DMS153 treated with DMSO at 0.1 percent for 48 hours (cell line): ENCODE data around the gene PTPRC.

Source experiments
- DNase-seq: peaks from one replicate; lab custom pipeline; 2025; ENCODE audit not compliant: unreplicated experiment; lab: John Stamatoyannopoulos, UW

The PTPRC gene

GRCh38 chr1:198700016-198700392 lies 61.2 kb downstream of the PTPRC start:
- no peak for DNase-seq

DNA sequence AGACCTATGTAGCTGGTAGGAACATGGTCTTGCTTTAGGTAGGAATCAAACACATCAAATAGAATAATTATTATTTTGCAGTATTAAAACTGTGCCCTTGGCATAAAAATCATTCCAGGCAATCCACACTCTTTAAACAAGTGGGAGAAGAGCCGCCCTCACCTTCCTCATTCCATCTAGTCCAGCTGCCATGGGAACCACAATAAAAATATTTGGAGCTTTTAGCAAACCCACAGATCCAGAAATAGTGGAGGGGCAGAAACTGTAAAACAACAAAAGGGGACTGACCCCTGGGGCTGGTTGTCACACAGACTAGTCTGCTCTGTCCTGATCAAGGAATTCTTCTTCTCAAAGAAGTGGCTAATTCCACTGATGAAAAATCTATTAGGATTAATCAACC lies 61.6 kb downstream of the PTPRC start:
- DNase-seq, result no peak

GRCh38 chr1:198701250-198701649 lies 62.4 kb downstream of the PTPRC start:
- DNase-seq, result no peak

- no peak for DNase-seq
Measured at GRCh38 chr1:198701766-198702539, 63.1 kb downstream of the PTPRC start.

DNA sequence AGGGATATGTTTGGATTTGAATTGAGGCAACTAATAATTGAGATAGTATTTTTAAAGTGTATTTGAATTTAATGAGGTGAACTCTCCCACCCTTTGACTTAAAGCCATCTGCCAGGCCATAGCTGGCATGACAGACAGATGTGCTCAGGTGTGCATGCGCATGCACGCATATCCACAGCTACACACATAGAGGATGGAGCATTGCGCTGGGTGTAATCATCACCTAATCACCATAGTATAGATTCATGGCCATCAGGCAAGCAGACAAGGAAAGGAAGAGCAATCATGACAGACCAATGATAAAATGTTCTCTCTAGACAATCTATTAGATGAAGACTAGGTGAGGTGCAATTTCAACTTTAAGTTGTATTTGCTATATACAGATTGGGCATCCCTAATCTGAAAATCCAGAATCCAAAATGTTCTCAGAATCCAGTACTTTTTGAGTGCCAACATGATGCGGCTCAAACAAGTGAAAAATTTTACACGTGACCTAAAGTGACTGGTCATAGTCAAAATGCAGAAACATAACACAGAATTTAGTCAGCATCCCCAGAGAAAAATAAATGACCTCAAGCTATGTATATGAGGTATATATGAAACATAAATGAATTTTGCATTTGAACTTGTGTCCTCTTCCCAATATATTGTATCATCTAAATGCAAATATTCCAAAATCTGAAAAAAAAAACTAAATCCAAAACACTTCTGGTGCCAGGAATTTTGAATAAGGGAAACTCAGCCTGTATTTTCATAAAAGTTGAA lies 70.1 kb downstream of the PTPRC start:
- no peak for DNase-seq

DNA sequence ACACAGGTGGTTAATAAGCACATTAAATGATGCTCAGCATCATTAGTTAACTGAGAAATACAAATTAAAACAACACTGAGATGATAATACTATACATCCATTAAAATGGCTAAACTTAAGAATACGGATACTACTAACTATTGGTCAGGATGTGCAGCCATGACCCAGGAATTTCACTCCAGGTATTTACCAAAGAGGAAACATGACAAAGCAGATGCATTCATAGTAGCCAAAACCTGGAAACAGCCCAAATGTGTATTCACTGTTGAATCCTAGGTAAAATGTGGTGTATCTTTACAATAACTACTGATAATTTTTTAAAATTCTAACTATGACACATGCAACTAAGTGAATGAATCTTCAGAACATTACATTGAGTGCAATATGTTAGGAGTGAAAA lies 73.0 kb downstream of the PTPRC start:
- no peak for DNase-seq

GRCh38 chr1:198713081-198713480 lies 74.2 kb downstream of the PTPRC start:
- no peak for DNase-seq

GRCh38 chr1:198714271-198714670 lies 75.4 kb downstream of the PTPRC start:
- no peak for DNase-seq

GRCh38 chr1:198716051-198716450 lies 77.2 kb downstream of the PTPRC start:
- no peak for DNase-seq

DNA sequence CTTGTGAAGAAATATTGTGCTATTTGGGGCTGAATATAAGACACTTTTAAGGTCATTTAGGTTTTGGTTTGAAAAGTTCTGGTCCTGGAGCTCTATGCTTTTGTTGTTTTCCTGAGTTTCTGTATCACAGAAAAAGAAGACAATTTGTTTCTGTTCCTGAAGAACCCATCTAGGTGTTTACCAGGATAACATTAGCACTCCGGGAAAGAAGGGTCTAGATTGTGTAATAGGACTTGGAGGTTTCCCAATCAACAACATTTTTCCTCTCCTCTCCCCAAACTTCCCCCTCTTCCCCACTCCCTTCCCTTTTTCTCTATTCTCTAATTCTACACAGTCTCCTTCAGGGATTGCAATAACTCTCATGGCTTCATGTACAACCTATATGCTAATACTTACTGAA lies 78.7 kb downstream of the PTPRC start:
- DNase-seq, result no peak

DNA sequence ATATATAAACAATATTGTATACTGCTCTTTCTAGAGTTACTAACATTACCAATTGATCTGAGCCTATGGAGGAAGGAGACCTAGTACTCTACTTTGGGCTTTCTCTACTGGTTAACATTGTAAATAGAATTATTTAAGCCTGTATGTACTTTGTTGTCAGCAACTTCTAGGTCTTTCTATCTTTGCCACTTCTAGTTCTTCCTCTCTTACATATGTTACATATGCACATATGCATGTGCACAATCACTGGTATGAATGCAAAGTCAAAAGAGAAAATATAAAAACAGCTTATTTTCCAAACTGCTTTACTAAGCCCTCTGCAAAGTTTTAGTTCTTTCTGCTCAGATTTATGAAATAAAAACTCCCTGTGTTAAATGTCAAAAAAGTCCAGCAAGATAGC lies 84.3 kb downstream of the PTPRC start:
- no peak for DNase-seq

DNA sequence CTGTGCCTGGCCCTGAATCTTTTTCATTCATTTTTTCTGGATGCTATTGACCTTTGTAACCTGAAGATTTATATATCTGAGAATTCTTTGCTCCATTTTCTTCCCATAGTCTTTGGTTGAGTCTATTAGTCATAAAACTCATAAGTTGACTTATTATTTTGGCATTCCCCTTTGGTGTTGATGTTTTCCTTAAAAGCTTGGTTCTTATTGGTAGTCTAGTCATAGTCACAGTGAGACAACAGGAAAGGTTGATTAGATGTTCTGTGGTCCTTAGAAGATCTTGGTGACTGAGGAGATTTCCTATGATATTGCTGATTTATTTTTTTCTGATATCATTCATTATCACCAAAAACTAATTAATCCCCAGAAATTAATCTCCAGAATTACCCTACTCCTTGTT lies 86.2 kb downstream of the PTPRC start:
- DNase-seq, result no peak

DNA sequence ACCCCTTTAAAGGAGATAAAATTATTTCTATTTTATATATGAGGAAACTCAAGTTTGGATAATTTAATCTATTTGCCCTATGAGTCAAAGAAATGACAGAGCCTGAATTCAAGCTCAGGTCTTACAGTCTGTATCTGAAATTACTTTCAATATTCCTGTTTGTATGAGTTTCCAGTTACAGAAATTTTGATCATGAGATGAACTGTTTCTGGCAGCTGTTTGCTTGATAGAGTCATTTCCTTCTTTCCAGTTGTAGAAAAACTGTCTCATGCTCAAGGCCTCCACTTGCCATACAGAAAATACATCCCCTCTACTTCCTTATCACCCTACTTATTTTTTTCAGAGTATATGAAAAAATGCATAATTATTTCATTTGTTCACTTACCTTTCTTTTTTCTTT lies 87.6 kb downstream of the PTPRC start:
- DNase-seq, result no peak

GRCh38 chr1:198729195-198729863 lies 90.5 kb downstream of the PTPRC start:
- no peak for DNase-seq

- no peak for DNase-seq
Measured at GRCh38 chr1:198730952-198731351, 92.1 kb downstream of the PTPRC start.

DNA sequence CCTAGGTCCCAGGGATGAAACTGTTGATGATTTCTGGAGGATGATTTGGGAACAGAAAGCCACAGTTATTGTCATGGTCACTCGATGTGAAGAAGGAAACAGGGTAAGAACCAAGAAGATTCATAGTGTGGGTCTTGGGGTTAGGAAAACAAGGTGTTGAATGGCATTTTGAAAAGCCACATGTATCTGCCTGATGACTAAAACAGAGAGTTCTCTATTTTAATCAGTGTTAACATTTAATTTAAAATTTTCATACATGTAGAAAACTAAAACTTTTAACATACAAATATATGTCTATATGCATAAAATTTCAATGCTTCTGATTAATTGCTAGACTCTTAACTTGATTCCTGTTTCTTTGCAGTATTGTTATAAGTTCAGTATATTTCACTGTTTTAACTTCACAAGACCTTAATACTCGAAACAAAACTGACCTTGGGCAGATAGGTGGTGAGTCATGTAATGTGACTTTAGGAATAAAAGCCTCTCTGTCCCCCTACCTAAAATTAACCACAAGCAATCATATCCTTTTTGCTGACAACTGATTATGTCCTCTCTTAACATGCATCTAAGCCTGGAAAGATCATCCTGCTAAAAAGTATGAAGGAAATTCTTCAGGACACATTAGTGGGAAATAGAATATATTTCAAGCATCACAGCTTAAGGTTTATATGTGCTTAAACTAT lies 95.6 kb downstream of the PTPRC start:
- no peak for DNase-seq

DNA sequence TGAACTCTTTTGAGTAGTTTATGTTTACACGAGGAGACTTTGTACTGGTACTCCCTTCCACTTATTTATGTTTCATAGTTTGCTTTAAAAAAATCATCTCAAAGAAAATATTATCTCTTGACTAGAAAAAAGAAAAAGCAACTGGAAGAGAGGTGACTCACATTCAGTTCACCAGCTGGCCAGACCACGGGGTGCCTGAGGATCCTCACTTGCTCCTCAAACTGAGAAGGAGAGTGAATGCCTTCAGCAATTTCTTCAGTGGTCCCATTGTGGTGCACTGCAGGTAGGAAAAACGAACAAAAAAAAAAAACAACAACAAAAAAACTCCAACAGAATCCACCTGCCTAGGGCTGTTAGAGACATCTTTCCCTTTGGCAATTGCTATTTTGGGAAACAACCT lies 102.9 kb downstream of the PTPRC start:
- no peak for DNase-seq

- no peak for DNase-seq
Measured at GRCh38 chr1:198747127-198747526, 108.3 kb downstream of the PTPRC start.

DNA sequence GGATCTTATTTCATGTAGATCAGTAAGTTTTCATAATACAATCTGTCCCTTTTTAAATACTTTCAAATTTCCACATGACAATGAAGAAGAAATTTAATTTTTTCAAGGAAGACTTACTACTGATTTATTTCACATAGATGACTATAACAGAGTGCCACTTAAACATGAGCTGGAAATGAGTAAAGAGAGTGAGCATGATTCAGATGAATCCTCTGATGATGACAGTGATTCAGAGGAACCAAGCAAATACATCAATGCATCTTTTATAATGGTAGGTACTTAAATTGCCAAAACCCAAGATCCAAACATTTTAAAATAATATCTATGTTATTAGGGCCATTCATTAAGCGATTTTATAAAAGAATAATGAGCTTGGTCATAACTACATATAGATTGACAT lies 110.4 kb downstream of the PTPRC start:
- no peak for DNase-seq

GRCh38 chr1:198750081-198750480 lies 111.2 kb downstream of the PTPRC start:
- no peak for DNase-seq

DNA sequence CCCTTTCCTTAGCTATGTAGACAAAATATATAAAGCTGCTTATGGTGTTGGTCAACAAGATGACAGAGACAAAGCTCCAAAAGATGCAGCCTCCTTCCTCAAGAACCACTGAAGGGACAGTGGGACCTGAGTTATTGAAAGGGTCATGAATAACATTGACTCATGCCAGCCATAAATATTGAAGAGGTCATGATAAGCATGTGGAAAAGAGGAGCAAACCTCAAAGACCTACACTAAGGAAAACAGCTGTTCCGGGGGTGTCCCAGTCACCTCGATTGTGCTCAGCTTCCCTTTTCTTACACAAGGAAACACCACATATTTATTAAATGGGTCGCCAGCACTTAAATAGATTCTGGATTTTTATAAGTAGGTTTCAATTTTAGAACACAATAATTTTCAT lies 112.9 kb downstream of the PTPRC start:
- DNase-seq, result no peak

DNA sequence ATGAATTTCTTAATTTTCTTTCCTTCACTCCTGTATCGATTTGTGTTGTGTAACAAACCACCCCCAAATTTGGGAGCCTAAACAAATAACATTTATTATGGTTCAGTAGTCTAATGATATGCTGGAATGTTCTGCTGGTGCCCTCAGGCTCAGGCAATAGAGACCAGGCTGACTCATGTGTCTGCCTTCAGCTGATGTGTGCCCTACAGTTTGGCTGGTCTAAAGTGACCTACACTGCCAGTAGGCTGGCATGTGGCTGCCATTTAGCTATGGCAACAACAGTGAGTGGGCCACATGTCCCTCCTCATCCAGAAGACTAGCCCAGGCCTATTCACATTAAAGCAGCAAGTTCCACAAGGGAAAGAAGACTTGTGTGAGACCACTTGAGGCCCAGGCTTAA lies 115.8 kb downstream of the PTPRC start:
- DNase-seq, result no peak
